ENCODE data around the gene BARX2.

The BARX2 gene

DNA sequence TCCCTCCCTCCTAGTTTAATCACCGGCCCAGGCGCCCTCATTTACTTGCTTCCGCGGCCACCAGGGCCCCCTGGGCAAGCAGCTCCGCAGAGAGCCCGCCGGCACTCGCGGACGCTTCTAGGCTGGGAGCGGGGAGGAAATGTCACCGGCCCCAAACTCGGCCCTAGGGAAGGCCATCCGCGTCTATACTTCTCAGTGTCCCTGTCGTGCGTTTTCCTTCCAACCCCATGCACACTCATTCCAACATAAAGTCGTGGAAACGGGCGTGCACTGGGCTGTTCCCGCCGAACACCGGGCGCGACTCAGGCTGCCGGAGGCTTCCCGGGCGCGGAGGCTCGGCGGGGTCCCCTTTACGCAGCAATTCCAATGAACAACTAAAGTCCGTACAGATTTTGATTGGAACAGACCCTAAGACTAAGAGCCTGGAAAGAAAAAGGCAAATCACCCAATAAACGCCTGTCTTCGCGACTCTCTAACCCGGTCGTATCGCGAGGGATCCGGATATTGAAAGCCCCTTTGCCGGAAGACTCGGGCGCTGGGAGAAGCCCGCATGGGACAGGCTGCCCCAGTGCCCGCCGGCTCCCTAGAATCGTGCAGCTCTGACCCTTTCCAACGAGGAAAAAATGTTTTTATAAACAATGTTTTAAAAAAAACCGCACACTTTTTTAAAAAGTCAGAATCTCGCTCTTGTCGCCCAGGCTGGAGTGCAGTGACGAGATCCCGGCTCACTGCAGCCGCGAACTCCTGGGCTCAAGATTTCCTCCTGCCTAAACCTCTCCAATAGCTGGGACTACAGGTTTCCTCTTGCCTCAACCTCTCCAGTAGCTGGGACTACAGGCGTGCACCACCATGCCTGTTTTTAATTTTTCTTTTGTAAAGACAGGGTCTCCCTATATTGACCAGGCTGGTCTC is 1.3 kb upstream of the BARX2 start:
- no peak for DNase-seq

DNA sequence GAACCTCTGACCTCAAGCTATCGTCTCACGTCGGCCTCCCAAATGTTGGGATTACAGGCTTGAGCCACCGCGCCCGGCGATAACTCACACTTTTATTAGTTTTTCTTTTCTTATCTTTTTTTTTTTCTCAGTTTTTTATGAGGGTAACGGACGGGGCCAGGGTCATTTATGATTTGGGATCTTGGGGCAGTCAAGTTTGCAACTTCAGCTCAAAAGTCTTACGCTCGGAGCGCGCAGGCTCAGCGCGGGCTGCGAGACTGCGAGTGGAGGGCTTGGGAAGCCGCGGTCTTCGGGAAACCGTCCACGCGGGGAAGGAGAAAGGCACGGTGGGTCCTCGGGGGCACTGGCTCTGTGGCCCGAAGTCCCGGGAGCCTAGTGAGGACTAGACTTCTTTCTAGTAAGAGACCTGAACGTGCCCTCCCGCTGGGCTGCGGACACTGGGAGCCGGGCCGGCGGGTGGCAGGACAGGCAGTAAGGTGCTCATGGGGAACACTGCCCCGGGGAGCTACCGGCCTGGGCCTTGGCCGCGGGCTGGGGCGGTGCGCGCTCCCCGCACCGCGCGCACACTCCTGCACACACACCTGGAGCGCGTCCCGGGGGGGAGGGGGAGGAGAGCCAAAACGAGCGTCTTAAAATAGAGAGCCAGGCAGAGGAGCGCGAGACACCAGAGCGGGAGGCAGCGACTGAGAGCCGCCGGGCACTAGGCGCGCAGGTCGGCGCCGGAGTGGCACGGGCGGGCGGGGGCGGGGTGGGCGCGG is 476 bp upstream of the BARX2 start:
- DNase-seq, result no peak

DNA sequence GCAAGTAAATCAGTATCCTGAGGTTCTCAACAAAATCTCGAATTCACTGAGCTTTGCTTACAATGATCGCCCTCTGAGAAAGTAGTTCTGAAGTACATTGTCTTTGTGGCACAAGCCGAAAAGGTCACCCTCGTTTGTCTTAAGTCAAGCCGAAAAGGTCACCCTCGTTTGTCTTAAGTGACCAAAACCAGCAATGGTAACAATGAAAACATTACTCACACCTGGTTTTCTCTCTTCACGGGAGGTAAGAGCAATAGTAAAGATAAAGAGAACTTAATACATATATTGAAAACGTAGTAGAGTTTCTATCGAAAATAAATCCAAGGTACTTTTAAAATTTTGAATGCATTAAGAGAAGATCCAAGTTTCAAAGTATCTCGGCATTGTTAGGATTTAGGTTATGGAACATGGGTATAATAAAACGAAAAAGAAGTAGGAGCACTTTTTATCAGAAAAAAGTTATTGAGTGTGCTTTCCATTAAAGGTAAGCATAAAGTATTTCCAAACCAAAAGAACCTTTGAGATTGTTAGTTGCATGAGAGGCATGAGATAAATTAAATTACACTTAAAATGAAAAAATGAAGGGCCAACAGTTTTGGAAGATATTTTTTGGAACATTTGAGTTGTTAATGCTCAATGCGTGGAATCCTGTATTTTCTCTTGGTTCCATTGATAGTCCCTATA is 1.2 kb downstream of the BARX2 start:
- DNase-seq, result no peak

DNA sequence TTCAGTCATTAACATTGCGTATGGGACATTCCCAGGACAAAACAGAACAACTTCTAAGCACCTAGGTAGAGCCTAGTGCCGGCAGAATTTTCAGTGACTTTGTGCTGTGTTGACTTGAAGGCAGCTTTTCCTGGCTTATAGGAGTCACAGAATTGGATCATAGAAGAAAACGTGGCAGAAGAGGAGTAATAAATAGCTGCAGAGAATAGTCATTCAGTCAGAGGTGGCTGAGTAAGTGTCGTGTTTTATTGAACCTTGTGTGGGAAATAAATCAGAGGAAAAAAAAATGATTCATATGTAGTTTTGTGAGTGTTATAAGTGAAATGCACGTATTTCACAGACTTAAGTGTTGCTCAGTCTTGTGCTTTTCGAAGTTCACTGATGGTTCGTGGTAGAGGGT is 2.1 kb downstream of the BARX2 start:
- DNase-seq, result no peak

DNA sequence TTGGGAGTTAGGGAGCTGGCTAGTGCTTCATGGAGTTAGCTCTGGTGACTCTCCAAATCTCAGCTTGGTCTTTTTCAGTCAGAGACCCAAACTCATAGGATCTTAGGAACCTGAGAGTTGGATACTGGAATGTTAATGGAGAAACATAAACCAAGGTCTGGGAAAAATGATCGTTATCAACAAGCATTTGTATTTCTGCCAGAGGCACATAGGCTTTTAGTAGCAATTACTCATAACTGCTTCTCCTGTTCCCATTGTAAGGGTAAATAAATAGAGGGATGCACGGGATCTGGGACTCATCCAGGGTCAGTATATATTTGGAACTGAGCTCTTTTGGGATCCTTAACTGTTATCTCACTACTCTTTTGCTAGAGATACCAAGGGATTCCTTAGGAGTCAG is 4.8 kb downstream of the BARX2 start:
- no peak for DNase-seq

DNA sequence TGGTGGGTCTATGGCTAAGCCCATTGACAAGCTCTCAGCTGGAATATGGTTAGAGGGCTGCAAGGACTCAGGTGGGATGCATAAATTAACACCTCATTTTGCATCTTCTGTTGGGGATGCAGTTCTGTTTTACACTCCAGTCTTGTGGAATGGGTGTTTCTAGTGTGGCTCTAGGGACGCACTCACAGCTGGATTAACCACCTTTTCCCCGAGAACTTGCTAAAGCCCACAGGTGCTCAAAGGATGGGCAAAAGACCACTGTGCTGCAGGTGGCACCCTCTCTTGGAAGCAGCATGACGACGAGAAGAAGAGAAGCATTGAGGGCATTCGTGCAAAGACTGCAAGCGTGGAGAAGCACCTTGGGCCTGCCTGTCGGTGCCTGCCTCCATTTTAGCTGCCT is 6.9 kb downstream of the BARX2 start:
- no peak for DNase-seq

DNA sequence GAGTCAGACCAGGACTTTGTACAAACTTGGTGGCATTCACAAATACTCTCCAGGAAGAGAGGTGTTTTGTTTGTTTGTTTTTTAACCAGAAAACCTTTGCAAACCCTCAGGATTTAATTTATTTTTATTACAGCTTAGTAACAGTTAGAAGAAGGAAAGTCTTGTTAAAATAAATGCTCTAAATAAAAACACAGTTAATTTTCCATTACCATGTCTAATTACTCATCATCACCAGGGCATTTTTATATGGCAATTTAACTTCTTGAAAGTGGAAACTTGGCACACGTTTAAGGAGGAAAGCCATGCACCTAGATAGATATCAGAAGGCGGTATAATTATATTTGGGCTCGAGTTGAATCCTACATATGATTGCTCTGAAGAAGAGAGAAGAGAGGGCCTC is 7.4 kb downstream of the BARX2 start:
- no peak for DNase-seq

DNA sequence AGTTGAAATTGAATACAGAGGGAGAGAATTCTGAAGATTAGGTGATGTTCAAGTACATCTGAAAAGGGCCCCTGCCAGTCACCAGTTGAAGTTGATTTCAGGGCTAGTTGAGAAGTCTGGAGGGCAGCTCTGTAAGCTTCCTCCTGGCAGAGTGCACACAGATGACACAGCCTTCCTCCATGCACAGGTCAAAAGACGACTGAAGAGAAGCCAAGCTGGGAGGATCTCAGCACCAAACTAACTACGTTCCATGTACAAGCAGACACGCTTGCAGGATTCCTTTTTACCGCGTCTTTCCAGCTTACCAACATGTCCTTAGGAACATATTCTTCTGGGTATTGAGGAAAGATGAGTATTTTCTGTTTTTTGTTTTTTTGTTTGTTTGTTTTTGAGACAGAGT is 7.9 kb downstream of the BARX2 start:
- DNase-seq, result no peak

DNA sequence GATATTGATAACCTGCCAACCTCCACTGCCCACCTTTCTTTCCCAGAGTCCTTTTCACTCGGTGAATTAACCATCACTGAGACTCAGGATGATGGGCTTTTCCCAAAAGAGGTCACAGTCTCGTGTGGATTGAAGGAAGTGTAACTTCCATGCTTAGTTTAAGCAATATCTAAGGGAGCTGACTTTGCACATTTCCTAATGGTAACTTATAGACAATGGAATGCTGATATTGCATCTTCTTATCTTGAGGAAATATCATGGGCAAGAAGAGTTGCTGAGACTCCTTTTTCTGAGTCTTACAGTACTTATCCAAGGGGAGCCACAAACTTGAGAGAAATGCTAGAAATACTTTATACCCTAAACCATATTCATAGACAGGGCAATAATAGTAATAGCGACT is 8.8 kb downstream of the BARX2 start:
- DNase-seq, result no peak

DNA sequence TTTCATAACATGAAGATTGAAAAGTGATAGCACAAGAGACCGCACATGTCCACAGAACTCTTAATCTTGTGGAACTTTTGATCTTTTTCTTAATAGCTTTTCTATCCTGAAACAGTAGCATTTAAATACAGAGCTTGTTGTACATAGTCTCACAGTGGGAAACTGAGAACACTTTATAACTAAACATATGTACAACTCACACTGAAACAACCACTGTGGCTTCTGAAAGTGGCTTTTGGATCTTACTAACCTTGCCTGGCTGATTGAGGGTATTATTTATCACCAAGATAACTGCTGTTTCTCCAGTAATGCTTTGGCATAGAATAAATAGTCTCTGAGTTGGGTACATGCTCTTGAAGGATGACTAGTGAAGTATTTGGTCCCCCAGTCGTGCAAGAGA is 10.2 kb downstream of the BARX2 start:
- no peak for DNase-seq

DNA sequence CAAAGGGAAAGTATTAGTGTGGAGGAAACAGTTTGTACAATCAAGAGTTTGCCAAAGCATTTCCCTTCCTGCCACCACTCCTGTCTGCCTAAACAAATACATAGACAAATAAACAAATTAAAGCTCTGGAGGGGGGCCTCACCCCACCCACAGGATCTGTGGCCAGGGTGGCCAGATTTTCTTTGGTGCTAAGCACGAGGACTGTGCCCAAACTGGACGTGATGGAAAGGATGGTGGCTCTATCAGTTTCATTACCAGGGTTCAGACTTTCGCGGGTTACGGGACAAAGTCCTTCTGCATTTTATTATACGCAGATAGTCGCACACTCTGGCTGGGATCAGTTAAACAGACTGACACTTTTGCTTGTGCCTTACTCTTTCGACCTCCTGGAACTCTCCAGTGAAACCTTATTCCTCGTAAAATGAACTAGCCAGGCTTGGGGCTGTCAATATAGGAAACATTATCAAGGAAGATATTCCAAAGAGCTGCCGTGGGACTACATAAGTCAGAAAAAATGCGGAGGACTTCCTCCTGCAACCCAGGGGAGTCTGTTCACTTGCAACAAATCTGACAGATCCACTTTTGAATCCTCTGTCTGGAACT is 11.2 kb downstream of the BARX2 start:
- no peak for DNase-seq

DNA sequence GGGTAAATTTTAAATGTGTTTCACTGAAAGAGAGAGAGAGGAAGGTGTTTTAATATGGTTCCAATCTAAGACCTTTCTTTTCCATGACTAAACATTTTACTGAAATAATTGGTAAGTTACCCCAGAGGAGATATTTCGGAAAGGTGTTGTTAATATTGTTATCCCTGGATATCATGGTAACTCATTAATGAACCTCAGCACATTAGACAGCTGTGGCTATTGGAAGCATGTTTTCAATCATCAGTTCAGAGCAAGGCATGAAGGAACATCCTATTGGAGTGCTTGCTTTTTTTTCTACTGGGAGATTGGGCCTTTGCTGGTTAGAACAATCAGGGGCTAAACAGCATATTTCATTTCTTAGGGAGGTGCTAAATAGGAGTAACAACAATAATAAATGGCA is 11.8 kb downstream of the BARX2 start:
- no peak for DNase-seq

DNA sequence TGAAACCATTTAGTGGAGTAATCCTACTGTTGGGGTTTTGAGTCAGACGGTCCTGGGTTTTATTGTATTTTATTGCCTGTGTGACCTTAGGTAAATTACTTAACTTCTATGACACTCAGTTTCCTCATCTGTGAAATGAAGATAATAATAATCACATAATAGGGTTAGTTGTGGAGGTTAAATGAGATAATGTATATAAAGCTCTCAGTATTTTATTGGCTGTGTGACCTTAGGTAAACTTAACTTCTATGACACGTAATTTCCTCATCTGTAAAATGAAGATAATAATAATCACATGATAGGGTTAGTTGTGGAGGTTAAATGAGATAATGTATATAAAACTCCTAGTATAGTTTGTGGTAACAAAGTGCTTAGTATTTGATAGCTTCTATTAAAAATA is 13.2 kb downstream of the BARX2 start:
- DNase-seq, result no peak

DNA sequence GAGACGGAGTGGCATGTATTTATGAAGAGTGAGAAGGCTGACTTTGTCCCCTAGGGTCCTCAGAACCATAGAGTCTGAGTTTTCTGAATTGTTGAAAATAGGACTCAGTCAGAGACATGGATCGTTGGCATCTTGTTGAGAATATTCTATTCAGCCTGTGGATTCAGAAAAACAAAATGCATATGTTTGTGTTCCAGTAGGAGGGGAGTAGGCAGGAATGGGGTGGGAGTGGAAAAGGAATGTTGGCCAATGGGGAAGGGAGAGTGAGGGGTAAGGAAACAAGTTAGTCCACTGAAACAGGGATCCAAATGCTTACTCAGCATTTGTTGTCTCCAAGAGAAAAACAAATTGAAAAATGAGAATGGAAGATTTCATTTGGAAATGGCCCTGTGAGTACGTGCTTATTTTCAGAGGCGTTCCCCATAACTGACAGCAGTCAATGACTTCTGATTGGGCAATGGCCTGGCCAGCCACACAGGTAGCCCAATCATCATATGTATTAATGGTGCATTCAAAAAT is 14.7 kb downstream of the BARX2 start:
- DNase-seq, result no peak

DNA sequence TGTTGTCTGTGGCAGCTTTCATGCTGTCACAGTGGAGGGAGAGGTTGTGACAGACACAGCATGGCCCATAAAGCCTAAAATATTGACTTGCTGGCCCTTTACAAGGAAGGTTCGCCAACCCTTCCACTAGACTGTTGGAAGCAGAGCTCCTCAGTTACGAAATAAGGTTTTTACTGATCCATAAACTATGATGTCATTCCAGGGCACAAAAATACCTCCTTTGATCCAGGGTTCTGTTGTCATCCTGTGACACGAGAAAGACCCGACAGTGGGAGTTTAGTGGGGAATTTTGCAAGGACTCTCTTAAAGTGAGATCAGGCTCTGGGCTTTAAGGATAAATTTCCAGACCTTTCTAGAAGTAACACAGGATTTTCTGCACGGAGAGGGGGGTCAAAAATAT is 15.7 kb downstream of the BARX2 start:
- no peak for DNase-seq

DNA sequence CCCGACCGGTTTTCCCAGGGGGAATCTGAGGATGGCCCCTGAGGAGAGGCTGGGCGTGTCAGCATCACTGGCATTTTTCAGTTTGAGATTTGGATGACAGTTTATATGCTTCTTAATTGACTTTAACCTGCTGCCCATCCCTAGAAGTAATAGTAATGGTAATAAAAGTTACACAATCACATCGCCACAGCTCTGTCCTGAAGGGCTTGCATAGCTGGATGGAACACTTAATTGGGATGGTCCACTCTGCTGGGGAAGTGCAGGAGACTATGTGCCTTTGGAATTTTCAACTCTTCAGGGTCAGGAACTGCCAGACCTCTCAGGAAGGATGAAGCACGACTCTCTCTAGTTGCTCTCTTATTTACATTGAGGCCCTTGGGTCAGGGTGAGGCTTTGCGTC is 16.2 kb downstream of the BARX2 start:
- no peak for DNase-seq

DNA sequence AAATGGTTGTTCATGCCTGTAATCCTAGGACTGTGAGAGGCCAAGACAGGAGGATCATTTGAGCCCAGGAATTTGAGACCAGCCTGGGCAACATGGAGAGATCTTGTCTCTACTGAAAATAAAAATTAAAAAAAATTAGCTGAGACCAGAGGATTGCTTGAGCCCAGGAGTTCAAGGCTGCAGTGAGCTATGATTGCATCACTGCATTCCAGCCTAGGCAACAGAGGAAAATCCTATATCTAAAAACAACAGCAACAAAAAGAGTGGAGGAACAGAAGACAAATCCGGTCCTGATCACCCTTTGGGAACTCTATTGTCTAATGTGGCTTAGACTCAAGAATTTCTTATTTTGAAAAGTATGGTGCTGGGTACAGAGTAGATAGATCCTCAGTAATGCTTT is 17.3 kb downstream of the BARX2 start:
- DNase-seq, result no peak

DNA sequence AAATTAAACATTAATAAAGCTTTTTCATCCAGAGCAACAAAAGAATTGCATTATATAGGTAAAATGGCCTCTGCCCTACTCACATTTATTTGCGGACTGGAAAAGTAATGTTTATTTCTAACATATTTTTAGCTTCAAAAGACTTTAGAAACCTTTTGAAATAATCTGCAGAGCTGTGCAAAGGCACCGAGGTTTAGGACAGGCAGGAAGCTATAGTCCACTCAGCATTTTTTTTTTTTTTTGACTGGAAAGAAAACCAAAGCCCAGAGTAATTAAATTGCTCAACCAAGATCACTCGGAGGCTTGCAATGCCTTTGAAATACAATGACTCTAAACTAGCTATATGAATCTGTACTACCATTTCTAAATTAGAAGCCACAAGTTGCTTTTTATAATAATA is 19.1 kb downstream of the BARX2 start:
- DNase-seq, result no peak

DNA sequence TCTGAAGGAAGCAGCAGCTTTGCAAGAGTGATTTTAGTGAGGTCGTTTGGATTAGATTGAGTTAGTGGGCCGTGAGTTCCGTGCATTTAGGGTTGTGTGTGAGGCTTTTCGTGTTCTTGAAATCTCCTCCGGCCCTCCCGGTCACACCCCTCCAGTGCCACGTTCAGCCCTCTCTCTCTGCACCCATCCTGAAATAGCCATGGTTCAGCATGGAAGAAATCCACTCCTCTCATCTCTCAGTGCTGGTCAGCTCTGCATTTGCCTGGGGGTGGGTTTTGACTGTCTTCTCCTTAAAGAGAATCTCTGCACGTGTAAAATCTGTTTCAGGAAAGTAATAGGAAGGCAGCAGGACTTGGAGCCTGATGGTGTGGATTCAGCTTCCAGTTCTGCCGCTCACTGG is 19.8 kb downstream of the BARX2 start:
- no peak for DNase-seq

DNA sequence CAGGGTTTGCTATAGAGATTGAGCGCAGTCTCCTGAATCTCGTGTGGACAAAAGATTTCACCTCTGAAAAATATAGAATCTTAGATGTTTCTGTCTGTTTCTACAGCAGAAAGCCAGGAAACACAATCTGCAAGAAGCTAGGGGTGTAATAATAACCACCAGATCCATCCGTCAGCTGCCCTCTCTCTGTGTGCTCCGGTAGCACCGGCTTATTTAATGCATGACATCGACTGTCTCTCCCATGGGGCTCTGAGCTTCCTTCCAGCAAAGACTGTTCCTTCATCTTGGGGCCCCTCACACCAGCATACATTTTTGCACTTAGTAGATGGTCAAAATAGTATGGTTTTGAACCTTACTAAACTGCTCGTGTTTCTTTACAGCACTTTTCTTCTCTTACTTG is 20.2 kb downstream of the BARX2 start:
- no peak for DNase-seq

DNA sequence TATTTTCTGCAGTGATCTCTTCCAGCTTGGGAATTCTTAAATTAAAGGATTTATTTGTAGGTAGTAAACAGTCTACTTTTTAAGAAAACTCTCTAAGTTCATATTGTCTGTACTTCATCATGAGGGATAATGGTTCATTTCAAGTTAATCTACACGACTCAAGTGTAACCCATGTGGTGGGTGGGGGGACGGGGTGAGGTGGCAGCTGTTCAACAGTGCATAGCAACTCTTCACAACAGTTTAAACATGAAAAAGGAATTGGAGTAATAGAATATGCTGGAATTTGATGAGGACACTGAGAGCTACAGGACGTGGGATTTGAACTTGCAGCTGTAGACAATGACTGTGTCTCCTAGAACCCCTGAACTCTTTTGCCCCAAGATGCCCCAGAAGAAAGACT is 20.8 kb downstream of the BARX2 start:
- DNase-seq, result no peak

DNA sequence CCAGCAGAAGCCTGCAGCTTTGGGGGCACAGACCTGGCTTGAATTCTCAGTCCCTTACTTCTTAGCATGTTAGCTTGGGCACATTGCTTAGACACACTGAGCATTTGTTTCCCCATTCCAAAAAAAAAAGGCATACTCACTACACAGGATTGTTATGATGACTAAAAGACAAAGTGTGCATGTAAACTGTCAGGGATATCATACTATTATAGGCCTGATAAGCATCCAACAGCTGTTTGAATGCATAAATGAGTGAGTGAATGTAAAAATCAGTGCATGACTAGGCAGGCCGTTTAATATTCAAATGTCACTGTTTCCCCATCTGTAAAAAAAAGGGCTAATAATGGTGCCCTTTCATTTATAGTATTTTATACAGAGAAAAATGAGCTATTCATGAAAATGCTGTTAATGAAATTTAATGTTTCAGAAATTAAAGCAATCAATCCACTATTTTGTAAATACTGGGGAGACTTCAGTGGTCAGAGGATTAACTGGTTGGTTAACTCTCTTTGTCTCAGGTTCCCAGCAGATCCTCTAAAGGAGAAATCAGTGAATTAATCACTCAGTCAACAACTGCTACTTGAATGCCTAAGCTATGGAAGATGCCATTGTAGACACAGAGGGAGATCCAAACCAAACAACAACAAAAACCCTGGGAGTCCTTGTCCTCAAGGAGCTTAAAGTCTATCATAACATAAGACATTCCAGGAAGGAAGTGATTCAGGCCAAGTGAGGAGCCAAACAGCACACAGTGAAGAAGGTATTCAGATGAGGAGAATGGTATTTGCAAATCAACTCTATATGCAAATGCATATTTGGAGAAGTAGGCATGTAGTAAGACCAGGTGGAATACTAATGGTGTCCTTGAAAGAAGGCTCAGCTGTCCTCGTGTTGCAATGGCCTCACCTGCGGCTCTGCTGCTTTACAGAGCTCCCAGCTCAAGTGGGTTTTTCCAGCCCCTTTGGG is 26.8 kb downstream of the BARX2 start:
- no peak for DNase-seq
